Stimulated activated CD4-positive, alpha-beta T cell treated with anti-CD3 and anti-CD28 coated beads, TNF-alpha, amount 100 ng/mL, for 4 hours (primary cell): Measurements from ENCODE around the gene CYP8B1.
"Not testable (repeated sequence)": the region's sequence is repeated elsewhere in the genome, so short reads cannot be mapped to it uniquely, and the experiment has no call there.

Source experiments
- DNase-seq, 3 experiments: peaks; one replicate each; pipeline ENCODE4 v3.0.0-alpha.2; 2020; ENCODE audit warnings: low read depth in 3 of 3

CYP8B1 gene

DNA sequence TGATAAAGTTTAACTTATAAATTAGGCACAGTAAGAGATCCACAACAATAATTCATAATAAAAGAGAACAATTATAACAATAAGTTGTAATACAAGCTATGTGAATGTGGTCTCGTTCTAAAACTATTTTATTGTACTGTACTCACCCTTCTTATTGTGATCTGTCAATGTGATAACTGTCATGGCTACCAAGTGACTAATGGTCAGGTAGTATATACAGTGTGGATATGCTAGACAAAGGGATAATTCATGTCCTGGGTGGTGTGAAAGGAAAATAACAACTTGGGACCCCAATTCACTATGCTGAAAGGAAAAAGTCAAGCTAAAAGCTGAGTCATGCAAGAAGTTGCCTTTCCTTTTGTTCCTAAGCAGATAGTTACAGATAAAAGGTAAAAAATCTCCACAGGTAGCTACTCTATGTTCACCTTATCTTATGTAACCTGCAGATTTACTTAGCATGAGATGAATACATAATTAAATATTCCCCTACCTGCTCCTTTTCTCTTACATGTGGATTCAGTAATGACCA, 10.7 kb upstream of the CYP8B1 start:
- no peak for DNase-seq

DNA sequence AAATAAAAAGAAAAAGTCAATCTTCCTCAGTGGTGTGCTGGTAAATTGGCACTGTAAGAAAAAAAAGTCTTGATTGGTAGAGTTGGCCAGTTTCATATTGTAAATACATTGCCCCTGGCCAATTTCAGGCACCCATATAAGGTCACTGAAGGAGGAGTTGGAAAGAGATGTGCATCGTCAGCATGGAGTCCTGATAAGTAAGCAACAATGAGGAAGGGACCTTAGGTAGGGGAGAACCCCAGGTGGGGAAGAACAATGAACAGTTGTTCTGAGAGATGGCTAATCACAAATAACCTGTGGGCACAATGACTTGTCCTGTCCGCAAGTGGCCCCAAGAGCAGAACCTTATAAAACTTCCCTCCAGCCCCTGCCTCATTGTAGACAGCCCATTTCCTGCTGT, 8.6 kb upstream of the CYP8B1 start:
- DNase-seq = no peak

GRCh38 chr3:42883251-42883930, 7.7 kb upstream of the CYP8B1 start:
- not testable (repeated sequence) for DNase-seq

GRCh38 chr3:42880601-42881451, 5.1 kb upstream of the CYP8B1 start:
- peak; percentile 72 to 77 (median 76) for DNase-seq

- no peak for DNase-seq
Measured at GRCh38 chr3:42880183-42880582, 4.5 kb upstream of the CYP8B1 start.

DNA sequence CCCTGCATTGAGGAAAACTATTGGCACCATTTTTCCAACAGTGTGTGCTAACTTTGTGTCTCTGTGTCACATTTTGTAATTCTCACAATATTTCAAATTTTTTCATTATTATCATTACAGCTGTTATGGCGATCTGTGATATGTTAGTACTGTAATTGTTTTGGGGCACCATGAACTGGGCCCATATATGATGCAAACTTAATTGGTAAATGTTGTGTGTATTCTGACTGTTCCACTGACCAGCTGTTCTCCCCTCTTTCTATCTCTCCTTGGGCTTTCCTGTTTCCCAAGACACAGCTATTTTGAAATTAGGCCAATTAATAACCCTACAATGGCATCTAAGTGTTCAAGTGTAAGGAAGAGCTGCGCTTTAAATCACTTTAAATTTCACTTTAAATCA, 2.2 kb upstream of the CYP8B1 start:
- no peak for DNase-seq

DNA sequence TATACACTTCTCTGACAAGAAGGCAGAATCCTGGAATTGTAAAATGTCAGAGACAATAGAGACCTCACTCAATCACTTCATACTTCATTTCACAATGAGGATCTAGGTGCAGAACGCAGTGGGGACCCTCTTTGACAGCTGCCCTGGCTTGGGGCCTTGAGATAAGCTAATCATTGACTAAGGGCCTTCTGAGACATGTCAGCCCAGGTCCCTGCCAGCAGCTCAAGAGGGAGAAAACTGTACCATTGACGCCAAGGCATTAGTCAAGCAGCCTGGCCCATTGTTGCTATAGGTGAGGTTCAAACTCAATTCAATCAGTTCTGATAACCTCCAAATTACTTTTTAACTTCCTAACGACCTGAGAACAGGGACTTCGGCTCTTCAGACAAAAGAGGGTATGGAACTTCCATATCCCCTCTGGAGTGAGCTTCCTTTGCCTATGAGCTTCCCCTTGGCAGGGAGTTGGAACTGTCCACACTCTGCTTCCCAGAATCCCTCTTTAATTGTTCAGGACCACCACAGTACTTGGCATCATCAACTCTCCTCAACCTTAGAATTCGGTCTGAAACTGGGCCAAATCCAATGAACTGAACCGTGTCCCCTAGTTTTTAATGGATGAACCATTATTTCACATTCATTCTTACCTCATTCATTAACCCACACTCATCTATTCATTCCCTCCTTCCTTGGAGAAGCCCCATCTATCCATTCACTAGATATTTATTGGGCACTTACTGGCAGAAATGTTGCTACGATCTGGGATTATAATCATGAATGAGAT, 1.5 kb upstream of the CYP8B1 start:
- no peak for DNase-seq

DNA sequence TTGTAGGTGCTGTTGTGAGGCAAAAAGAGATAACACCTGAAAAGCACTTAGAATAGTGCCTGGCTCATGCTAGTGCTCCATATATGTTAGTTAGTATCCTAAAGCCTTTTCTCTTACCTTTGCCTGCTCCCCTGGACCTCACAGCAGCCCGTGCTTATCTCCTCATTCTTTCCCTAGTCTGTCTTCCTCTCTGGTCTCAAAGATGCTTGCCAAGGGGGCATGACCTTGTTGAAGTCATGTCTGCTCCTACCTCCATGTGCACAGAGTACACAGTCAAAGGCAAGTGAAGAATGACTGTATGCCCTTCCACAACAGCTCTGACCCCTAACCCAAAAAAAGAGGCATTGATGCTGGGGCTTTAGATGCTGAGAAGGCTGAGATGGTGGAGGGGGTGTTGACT, 722 bp upstream of the CYP8B1 start:
- DNase-seq = no peak

DNA sequence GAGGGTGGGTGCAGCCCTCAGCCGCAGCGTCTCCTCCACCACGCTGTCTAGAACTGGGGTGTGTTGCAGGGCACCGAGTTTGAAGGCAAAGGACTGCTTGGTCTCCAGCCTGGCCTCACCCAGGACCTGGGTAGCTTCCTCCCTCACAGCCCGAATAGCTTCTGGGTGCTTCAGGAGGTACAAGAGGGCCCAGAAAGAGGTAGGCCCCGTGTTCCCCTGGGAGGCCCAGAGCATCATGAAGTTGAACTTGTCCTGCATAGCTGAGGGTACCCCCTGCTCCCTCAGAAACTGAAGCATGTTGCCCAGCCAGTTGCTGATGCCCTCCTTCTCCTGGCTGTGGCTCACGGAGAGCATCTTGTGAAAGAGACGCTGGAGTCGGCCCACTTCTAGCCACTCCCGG, 930 bp downstream of the CYP8B1 start:
- DNase-seq = no peak

DNA sequence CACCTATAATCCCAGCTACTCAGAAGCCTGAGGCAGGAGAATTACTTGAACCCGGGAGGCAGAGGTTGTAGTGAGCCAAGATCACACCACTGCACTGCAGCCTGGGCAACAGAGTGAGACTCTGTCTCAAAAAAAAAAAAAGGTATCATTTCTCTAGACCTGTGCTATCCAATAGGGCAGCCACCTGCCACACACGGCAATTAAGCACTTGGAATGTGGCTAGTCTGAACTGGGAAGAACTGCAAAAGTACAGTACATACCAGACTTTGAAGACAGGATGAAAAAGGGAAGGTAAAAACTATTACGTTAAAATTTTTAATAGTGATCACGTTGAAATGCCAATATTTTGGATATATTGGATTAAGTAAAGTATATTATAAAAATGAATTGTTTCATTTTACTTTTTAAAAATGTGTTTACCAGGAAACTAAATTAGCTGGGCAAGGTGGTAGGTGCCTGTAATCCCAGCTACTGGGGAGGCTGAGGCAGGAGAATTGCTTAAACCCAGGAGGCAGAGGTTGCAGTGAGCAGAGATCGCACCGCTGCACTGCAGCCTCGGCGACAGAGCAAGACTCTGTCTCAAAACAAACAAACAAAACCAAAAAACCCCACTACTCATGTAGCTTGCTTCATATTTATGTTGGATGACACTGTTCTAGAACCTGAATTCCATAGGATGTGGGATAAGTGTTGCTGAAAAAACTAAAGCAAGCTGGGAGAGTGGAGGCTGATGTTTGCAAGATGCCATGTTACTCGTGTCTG, 2.3 kb downstream of the CYP8B1 start:
- DNase-seq = no peak

GRCh38 chr3:42872718-42873117, 3.0 kb downstream of the CYP8B1 start:
- no peak for DNase-seq

GRCh38 chr3:42871592-42872196, 4.0 kb downstream of the CYP8B1 start:
- DNase-seq = no peak

- no peak for DNase-seq
Measured at GRCh38 chr3:42868841-42869240, 6.8 kb downstream of the CYP8B1 start.

DNA sequence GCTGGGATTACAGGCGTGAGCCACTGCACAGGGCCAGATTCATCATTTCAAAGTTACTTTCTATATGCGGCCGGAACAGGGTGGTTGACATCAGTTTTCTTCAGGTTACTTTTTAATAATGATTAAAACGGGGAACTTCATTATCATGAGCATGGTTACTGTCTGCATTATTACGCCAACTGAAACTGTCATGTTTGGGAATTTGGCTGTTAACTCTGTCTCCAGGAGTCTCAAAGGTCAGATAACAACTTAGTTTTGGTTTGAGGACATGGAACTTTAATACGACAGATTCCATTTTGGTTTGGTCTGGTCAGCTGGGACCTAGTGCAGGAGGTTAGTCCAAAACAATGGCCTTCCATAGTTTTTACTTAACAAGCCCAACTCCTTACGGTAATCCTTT, 8.5 kb downstream of the CYP8B1 start:
- DNase-seq = no peak

DNA sequence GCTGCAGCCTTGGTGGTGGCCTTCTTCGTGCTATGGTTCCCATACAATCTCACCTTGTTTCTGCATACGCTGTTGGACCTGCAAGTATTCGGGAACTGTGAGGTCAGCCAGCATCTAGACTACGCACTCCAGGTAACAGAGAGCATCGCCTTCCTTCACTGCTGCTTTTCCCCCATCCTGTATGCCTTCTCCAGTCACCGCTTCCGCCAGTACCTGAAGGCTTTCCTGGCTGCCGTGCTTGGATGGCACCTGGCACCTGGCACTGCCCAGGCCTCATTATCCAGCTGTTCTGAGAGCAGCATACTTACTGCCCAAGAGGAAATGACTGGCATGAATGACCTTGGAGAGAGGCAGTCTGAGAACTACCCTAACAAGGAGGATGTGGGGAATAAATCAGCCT, 10.4 kb downstream of the CYP8B1 start:
- no peak for DNase-seq

GRCh38 chr3:42864321-42864950, 11.2 kb downstream of the CYP8B1 start:
- no peak for DNase-seq

- DNase-seq = no peak
Measured at GRCh38 chr3:42856544-42856943, 19.1 kb downstream of the CYP8B1 start.

DNA sequence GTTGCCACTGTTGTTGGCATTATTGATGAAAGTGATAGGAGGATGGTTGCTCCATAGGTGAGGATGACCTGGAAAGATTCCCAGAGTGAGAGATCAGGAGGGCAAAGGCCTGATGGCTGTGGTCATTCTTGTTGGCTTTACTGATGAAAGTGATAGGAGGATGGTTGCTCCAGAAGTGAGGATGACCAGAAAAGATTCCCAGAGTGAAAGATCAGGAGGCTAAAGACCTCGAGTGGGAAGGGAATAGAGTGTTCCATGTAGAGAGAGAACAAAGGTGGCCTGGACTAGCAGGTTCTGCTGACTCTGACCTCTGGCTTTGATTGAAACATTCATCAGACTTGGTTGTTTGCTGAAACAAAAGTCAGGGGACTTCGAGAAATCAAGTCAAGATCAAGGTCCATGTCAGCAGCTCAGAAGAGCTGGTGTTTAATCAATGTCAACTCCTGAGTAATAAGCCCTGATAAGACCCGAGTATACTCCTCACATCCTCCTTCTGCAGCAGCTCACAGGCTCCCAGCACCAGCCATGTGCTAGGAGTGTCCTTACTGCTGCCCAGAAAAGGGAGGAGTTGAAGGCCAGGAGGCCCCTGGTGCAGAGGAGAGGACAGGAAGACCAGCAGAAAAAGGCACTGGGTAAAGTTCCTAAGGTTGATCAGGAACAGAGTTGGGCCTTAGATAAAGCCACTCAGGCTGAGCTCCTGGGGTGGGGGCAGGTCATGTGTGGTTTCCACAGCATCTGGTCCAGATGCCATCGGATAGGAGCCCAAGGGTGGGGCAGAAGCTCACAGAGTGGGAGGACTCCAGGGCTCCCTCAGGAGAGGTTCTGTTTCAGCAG, 19.9 kb downstream of the CYP8B1 start:
- DNase-seq = no peak

GRCh38 chr3:42855219-42855546, 20.5 kb downstream of the CYP8B1 start:
- DNase-seq = no peak
